H9 (cell line): Measurements from ENCODE around the gene ACTN2. TPM values are rescaled to one million over a fixed set of nuclear protein-coding genes. Genes with fewer than 3 reads are reported as not detected.

ENCODE experiments used
- DNase-seq: peaks from one replicate; pipeline ENCODE4 v3.0.0-alpha.2; 2017
- H2AFZ ChIP-seq: one replicate; pipeline ENCODE4 v1.6.1; 2013; ENCODE audit warnings: mild to moderate bottlenecking, low read length, control low read depth, moderate library complexity
- H2AK5ac ChIP-seq: 2 replicates; pipeline ENCODE4 v1.6.1; 2013; ENCODE audit warnings: low read length, control low read depth, mixed read lengths; ENCODE audit not compliant: insufficient read length
- H2BK120ac ChIP-seq: one replicate; pipeline ENCODE4 v1.6.1; 2013; ENCODE audit warnings: low read depth, mild to moderate bottlenecking, low read length, control low read depth, inconsistent platforms; ENCODE audit not compliant: poor library complexity, severe bottlenecking
- H2BK12ac ChIP-seq: 2 replicates; pipeline ENCODE4 v1.6.1; 2013; ENCODE audit warnings: low read length, control low read depth, mixed read lengths, low read depth; ENCODE audit not compliant: insufficient read length
- H2BK15ac ChIP-seq: 2 replicates; pipeline ENCODE4 v1.6.1; 2013; ENCODE audit warnings: low read depth, low read length, control low read depth
- H2BK20ac ChIP-seq: one replicate; pipeline ENCODE4 v1.6.1; 2013; ENCODE audit warnings: low read depth, mild to moderate bottlenecking, low read length, control low read depth, inconsistent platforms; ENCODE audit not compliant: poor library complexity, severe bottlenecking
- H2BK5ac ChIP-seq: 2 replicates; pipeline ENCODE4 v1.6.1; 2013; ENCODE audit warnings: low read length, control low read depth, mixed read lengths; ENCODE audit not compliant: insufficient read length
- H3K14ac ChIP-seq: 2 replicates; pipeline ENCODE4 v1.6.1; 2013; ENCODE audit warnings: low read length, control low read depth; ENCODE audit not compliant: insufficient read depth
- H3K18ac ChIP-seq: 2 replicates; pipeline ENCODE4 v1.6.1; 2013; ENCODE audit warnings: low read depth, mild to moderate bottlenecking, mixed read lengths, low read length, control low read depth; ENCODE audit not compliant: insufficient read length
- H3K23ac ChIP-seq: 2 replicates; pipeline ENCODE4 v1.6.1; 2013; ENCODE audit warnings: low read length, control low read depth, mixed read lengths, low read depth; ENCODE audit not compliant: insufficient read length
- H3K23me2 ChIP-seq: 2 replicates; pipeline ENCODE4 v1.6.1; 2013; ENCODE audit warnings: low read depth, mild to moderate bottlenecking, mixed read lengths, low read length, control low read depth; ENCODE audit not compliant: insufficient read length, poor library complexity, severe bottlenecking
- H3K27ac ChIP-seq: 2 replicates; pipeline ENCODE4 v1.5.1; 2013; ENCODE audit warnings: low read length, control low read depth, mixed read lengths, low read depth; ENCODE audit not compliant: insufficient read length
- H3K27me3 ChIP-seq: 2 replicates; pipeline ENCODE4 v1.6.1; 2013; ENCODE audit warnings: low read length, control low read depth, inconsistent platforms; ENCODE audit not compliant: insufficient read depth
- H3K4ac ChIP-seq: 2 replicates; pipeline ENCODE4 v1.6.1; 2013; ENCODE audit warnings: low read depth, mild to moderate bottlenecking, control low read depth, inconsistent platforms, low read length, moderate library complexity
- H3K4me1 ChIP-seq: 2 replicates; pipeline ENCODE4 v1.6.1; 2013; ENCODE audit warnings: low read length, control low read depth, inconsistent platforms; ENCODE audit not compliant: insufficient read depth
- H3K4me2 ChIP-seq: 2 replicates; pipeline ENCODE4 v1.6.1; 2013; ENCODE audit warnings: low read length, control low read depth, mixed read lengths; ENCODE audit not compliant: insufficient read length, insufficient read depth
- H3K56ac ChIP-seq: 2 replicates; pipeline ENCODE4 v1.6.1; 2013; ENCODE audit warnings: low read depth, mild to moderate bottlenecking, mixed read lengths, low read length, control low read depth; ENCODE audit not compliant: insufficient read length
- H3K79me1 ChIP-seq: 2 replicates; pipeline ENCODE4 v1.6.1; 2013; ENCODE audit warnings: low read depth, mild to moderate bottlenecking, moderate library complexity, low read length, control low read depth, inconsistent platforms; ENCODE audit not compliant: insufficient read depth, poor library complexity, severe bottlenecking
- H3K79me2 ChIP-seq: 2 replicates; pipeline ENCODE4 v1.6.1; 2013; ENCODE audit warnings: low read length, control low read depth, inconsistent platforms; ENCODE audit not compliant: insufficient read depth
- H3K9ac ChIP-seq: 2 replicates; pipeline ENCODE4 v1.6.1; 2013; ENCODE audit warnings: low read length, control low read depth, mixed read lengths; ENCODE audit not compliant: insufficient read length; ENCODE audit errors: extremely low read depth
- H3K9me3 ChIP-seq: one replicate; pipeline ENCODE4 v1.6.1; 2013; ENCODE audit warnings: low read depth, low read length, inconsistent platforms; ENCODE audit not compliant: control insufficient read depth
- H3T11ph ChIP-seq: one replicate; pipeline ENCODE4 v1.6.1; 2013; ENCODE audit warnings: mild to moderate bottlenecking, low read length, control low read depth, inconsistent platforms
- H4K20me1 ChIP-seq: one replicate; pipeline ENCODE4 v1.6.1; 2013; ENCODE audit not compliant: control insufficient read depth, insufficient read length, insufficient read depth
- H4K5ac ChIP-seq: 2 replicates; pipeline ENCODE4 v1.6.1; 2013; ENCODE audit warnings: low read depth, mild to moderate bottlenecking, mixed read lengths, low read length, control low read depth; ENCODE audit not compliant: insufficient read length
- H4K8ac ChIP-seq: replicated peaks from 2 replicates; pipeline ENCODE4 v1.6.1; 2013; ENCODE audit warnings: low read length, control low read depth, mixed read lengths, low read depth; ENCODE audit not compliant: insufficient read length
- H4K91ac ChIP-seq: 2 replicates; pipeline ENCODE4 v1.6.1; 2013; ENCODE audit warnings: low read depth, mild to moderate bottlenecking, moderate library complexity, mixed read lengths, low read length, control low read depth; ENCODE audit not compliant: insufficient read length
- H3K27ac Mint-ChIP-seq, 3 experiments: 2 replicates in 2 of 3; 3 replicates in 1 of 3; pipeline ENCODE4 v1.8.0; 2020 to 2021; ENCODE audit warnings: mixed read lengths in 3 of 3, mild to moderate bottlenecking in 1 of 3, moderate library complexity in 1 of 3
- H3K27me3 Mint-ChIP-seq: 2 replicates; pipeline ENCODE4 v1.8.0; 2021; ENCODE audit warnings: low read depth, mild to moderate bottlenecking, moderate library complexity, mixed read lengths
- H3K36me3 Mint-ChIP-seq, 3 experiments: 2 replicates in 2 of 3; 3 replicates in 1 of 3; pipeline ENCODE4 v1.8.0; 2020 to 2021; ENCODE audit warnings: low read depth in 3 of 3, mixed read lengths in 3 of 3; ENCODE audit not compliant: insufficient read depth in 1 of 3
- H3K4me1 Mint-ChIP-seq, 2 experiments: 2 replicates each; pipeline ENCODE4 v1.8.0; 2020; ENCODE audit warnings: mixed read lengths in 2 of 2
- H3K4me3 Mint-ChIP-seq, 2 experiments: 2 replicates in 1 of 2; 3 replicates in 1 of 2; pipeline ENCODE4 v1.8.0; 2020 to 2021; ENCODE audit warnings: mild to moderate bottlenecking in 2 of 2, mixed read lengths in 2 of 2, moderate library complexity in 1 of 2
- H3K9me3 Mint-ChIP-seq, 2 experiments: 2 replicates in 1 of 2; 3 replicates in 1 of 2; pipeline ENCODE4 v1.8.0; 2020; ENCODE audit warnings: mild to moderate bottlenecking in 2 of 2, mixed read lengths in 2 of 2, moderate library complexity in 1 of 2
- WGBS: extraction: QIAGEN DNeasy Blood & Tissue Kit; methylation state at CpG from one replicate; pipeline ENCODE4 v1.1.7; 2013; ENCODE audit warnings: missing lambda C conversion rate, low lambda C conversion rate, mixed read lengths; ENCODE audit not compliant: insufficient read length; ENCODE audit errors: extremely low coverage; 5-methylcytosine and 5-hydroxymethylcytosine counted together
- total RNA-seq: library from RNA; stranded (reverse); gene quantifications from 2 replicates; pipeline ENCODE4 v1.2.1, GENCODE V29; 2021
- TF ChIP-seq, protein P1 (sequence below): fragments of 200-600 bp; sonication (generic); conservative IDR thresholded peaks from 3 replicates; pipeline ENCODE4 v1.8.0; 2021; ENCODE audit warnings: antibody characterized with exemption, mild to moderate bottlenecking

ACTN2 gene
- total RNA-seq, 1 experiment from 2014 or later = 2.3 TPM

DNA sequence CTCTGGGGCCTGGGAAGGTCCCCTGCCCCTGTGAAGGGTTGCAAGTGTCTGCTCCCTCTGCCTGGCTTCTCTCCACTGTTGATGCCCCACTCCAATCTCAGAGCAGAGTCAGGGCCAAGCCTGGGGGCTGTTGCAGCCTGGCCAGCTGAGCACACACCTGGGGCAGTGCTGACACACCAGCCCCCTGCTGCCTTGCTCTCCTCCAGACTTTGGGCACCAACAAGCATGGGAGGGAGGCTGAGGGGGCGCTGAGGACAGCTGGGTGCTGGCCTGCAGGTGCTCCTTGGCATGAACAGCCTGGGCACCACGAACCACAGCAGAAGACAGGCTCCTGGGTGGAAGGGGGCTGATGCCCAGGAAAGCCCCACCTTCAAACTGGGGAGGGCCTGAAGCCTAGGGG, 99.2 kb downstream of the ACTN2 start:
- no peak overlapping the region for H3T11ph ChIP-seq
- H2BK12ac ChIP-seq = no peak overlapping the region
- H2AFZ ChIP-seq = no peak overlapping the region
- H3K23ac ChIP-seq = no peak overlapping the region
- Mint-ChIP-seq H3K36me3 (no peaks in the 10 kb centered on the region), H3K4me1 (no peaks in the 10 kb centered on the region), H3K27ac (no peak overlapping the region), H3K27me3 (peaks cover 6% of the 10 kb centered on the region), H3K4me3 (no peak overlapping the region), H3K9me3 (no peaks in the 10 kb centered on the region)
- H3K9me3 ChIP-seq = no peaks in the 10 kb centered on the region
- no peak overlapping the region for H2BK5ac ChIP-seq
- no peak overlapping the region for H3K27ac ChIP-seq
- TF ChIP-seq, protein P1, sequence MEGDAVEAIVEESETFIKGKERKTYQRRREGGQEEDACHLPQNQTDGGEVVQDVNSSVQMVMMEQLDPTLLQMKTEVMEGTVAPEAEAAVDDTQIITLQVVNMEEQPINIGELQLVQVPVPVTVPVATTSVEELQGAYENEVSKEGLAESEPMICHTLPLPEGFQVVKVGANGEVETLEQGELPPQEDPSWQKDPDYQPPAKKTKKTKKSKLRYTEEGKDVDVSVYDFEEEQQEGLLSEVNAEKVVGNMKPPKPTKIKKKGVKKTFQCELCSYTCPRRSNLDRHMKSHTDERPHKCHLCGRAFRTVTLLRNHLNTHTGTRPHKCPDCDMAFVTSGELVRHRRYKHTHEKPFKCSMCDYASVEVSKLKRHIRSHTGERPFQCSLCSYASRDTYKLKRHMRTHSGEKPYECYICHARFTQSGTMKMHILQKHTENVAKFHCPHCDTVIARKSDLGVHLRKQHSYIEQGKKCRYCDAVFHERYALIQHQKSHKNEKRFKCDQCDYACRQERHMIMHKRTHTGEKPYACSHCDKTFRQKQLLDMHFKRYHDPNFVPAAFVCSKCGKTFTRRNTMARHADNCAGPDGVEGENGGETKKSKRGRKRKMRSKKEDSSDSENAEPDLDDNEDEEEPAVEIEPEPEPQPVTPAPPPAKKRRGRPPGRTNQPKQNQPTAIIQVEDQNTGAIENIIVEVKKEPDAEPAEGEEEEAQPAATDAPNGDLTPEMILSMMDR = no peak
- no peaks in the 10 kb centered on the region for H3K79me1 ChIP-seq
- peaks cover 3% of the 10 kb centered on the region for H3K23me2 ChIP-seq
- no peak overlapping the region for H3K18ac ChIP-seq
- H2BK15ac ChIP-seq = no peak overlapping the region
- H2BK120ac ChIP-seq = no peak overlapping the region
- no peak overlapping the region for H4K91ac ChIP-seq
- no peak for DNase-seq
- H3K56ac ChIP-seq = no peak overlapping the region
- no peak overlapping the region for H3K14ac ChIP-seq
- H3K4me2 ChIP-seq = no peak overlapping the region
- no peak overlapping the region; the same call in 1 of the 2 replicates for H3K4ac ChIP-seq
- no peaks in the 10 kb centered on the region for H3K27me3 ChIP-seq
- H3K79me2 ChIP-seq = no peaks in the 10 kb centered on the region
- no peak overlapping the region for H2AK5ac ChIP-seq
- H4K8ac ChIP-seq = no peak overlapping the region
- WGBS = no CpG with 5 or more reads among the region's 2 CpGs
- no peaks in the 10 kb centered on the region for H3K4me1 ChIP-seq
- H4K5ac ChIP-seq = no peak overlapping the region
- H2BK20ac ChIP-seq = no peak overlapping the region
- H4K20me1 ChIP-seq = no peaks in the 10 kb centered on the region
- no peak overlapping the region for H3K9ac ChIP-seq
